Fibroblast of skin of abdomen (primary cell): ENCODE results near the gene RAI1. TPM values are rescaled to one million over a fixed set of nuclear protein-coding genes. Genes with fewer than 3 reads are reported as not detected.
"Not testable (repeated sequence)": the region's sequence is repeated elsewhere in the genome, so short reads cannot be mapped to it uniquely, and the experiment has no call there.

ENCODE experiments used
- DNase-seq: peaks from one replicate; pipeline ENCODE4 v3.0.0-alpha.2; 2013
- polyA plus RNA-seq, 2 experiments: library from polyadenylated mRNA; unstranded; fragments of 120-200 nt; gene quantifications; one replicate each; pipeline ENCODE4 v1.2.1, GENCODE V29; 2013; ENCODE audit not compliant: insufficient read length in 2 of 2

Gene RAI1, protein sequence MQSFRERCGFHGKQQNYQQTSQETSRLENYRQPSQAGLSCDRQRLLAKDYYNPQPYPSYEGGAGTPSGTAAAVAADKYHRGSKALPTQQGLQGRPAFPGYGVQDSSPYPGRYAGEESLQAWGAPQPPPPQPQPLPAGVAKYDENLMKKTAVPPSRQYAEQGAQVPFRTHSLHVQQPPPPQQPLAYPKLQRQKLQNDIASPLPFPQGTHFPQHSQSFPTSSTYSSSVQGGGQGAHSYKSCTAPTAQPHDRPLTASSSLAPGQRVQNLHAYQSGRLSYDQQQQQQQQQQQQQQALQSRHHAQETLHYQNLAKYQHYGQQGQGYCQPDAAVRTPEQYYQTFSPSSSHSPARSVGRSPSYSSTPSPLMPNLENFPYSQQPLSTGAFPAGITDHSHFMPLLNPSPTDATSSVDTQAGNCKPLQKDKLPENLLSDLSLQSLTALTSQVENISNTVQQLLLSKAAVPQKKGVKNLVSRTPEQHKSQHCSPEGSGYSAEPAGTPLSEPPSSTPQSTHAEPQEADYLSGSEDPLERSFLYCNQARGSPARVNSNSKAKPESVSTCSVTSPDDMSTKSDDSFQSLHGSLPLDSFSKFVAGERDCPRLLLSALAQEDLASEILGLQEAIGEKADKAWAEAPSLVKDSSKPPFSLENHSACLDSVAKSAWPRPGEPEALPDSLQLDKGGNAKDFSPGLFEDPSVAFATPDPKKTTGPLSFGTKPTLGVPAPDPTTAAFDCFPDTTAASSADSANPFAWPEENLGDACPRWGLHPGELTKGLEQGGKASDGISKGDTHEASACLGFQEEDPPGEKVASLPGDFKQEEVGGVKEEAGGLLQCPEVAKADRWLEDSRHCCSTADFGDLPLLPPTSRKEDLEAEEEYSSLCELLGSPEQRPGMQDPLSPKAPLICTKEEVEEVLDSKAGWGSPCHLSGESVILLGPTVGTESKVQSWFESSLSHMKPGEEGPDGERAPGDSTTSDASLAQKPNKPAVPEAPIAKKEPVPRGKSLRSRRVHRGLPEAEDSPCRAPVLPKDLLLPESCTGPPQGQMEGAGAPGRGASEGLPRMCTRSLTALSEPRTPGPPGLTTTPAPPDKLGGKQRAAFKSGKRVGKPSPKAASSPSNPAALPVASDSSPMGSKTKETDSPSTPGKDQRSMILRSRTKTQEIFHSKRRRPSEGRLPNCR (N-terminal part only)
- 22.5 TPM for polyA plus RNA-seq (2013, experiment 1 of 2; ENCODE audit: insufficient read length)
- 22.3 TPM for polyA plus RNA-seq (2013, experiment 2 of 2; ENCODE audit: insufficient read length)

DNA sequence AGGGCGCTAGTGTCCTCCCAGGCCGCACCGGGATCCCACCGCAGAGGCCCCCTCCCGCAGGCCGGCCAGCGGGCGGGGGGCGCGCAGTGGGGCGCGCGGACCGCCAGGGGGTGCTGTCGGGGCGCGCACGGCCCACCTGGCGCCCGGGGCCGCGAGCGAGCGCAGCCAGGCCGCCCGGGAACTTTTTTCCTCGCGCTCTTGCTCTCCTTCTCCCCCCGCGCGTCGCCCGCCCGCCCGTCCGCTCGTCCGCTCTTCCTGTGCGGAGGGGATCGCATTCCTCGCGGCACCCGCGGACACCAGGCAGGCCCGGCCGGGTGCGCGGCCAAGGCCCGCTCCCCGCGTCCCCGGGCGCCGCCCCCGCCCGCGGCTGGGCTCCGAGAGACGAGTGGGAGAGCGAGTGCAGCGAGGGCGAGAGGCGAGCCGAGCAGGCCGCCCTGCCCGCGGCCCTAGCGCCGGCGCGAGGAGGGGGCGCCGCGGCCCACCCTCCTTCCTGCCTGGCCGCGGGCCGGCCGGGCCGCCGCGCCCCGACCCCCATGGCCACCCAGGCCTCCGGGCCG lies at the start of gene RAI1:
RAI1 (plus strand) TSS at position 272 of the 557 bp plus-strand sequence. CDS start 111,491 bp downstream, outside the sequence.
- DNase-seq: peak; percentile 88

DNA sequence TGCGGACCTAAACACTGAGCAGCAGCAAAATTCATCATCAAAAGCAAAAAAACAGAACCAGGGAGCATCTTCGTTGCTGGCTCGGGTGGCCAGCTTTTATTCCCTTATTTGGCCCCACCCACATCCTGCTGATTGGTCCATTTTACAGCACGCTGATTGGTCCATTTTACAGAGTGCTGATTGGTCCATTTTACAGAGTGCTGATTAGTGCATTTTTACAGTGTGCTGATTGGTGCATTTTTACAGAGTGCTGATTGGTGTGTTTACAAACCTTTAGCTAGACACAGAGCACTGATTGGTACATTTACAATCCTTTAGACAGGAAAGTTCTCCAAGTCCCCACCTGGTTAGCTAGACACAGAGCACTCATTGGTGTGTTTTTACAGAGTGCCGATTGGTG lies 48.6 kb upstream of the RAI1 start:
- DNase-seq: not testable (repeated sequence)

DNA sequence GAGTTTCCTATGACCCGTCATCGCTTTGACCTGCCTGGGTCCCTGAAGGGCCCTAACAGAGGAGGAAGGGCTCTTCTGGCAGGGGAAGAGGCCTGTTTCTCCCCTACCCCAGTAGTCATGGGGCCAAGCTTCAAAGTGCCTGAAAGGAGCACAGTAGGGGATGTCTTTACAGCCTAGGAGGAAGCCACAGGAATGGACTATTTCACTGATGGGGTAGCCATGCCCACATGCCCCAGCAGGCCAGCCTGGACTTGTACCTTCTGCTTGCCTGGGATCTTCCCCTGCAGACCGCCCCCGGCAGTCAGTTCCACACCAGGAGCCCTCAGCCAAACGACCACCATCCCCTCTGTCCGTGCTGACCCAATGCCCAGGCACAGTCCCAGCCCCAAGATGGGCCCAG lies 47.9 kb upstream of the RAI1 start:
- DNase-seq: no peak

DNA sequence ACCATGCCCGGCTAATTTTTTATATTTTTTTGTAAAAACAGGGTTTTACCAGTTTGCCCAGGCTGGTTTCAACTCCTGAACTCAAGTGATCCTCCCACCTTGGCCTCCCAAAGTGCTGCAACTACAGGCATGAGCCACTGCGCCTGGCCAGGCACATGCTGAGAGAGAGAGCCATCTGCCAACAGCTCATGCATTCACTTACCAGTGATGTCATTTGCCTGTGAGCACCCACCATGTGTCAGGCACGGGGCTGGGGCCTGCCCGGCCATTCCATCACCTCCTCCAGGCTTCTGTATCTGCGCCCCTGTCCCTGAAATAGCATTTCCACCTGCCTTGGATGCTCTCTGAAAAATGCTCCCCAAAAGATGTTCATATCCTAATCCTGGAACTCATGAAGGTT lies 46.1 kb upstream of the RAI1 start:
- no peak for DNase-seq

DNA sequence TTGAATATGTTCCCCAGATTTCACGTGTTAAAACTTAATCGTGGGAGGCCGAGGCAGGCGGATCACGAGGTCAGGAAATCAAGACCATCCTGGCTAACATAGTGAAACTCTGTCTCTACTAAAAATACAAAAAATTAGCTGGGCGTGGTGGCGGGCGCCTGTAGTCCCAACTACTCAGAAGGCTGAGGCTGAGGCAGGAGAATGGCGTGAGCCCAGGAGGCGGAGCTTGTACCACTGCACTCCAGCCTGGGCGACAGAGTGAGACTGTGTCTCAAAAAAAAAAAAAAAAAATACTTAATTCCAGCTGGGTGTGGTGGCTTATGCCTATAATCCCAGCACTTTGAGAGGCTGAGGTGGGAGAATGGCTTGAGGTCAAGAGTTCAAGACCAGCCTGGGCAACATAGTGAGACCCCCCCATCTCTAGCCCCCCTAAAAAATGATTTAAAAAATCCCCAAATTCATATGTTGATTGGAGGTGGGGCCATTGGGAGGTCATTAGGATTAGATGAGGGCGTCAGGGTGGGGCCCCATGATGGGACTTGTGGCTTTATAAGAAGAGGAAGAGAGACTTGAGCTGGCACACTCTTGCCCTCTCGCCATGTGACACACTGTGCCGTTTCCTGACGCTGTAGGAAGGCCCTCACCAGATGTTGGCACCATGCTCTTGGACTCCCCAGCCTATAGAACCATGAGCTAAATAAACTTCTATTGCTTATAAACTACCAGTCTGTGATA lies 45.6 kb upstream of the RAI1 start:
- not testable (repeated sequence) for DNase-seq

DNA sequence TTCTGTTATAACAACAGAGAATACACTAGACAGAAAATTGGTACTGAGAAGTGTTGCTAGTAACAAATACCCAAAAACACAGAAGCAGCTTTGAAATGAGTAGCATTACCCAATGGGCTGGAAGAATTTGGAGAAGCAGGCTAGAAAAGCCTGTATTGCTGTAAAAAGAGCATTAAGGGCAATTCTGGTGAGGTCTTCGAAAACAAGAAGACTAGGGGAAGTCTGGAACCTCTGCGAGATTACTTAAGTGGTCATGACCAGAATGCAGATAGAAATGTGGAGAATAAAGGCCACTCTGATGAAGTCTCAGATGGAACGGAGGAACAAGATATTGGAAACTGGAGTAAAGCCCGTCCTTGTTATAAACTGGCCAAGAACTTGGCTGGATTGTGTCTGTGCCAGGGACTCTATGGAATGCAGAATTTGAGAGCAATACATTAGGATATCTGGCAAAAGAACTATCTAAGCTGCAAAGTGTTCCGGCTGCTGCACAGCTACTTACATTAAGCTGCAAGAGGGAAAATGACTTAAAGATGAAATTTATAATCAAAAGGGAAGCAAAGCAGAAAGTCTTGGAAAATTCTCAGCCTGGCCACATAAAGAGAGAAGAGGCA lies 44.9 kb upstream of the RAI1 start:
- no peak for DNase-seq

DNA sequence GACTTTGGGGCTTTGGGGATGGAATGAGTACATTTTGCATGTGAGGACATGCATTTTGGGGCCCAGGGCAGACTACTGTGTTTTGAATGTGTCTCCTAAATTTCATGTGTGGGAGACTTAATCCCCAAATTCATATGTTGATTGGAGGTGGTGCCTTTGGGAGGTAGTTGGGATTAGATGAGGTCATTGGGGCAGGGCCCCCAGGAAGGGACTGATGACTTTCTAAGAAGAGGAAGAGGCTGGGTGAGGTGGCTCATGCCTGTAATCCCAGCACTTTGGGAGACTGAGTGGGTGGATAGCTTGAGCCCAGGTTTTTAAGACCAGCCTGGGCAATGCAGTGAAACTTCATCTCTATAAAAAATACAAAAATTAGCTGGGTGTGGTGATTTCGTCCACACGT lies 42.8 kb upstream of the RAI1 start:
- DNase-seq: no peak

DNA sequence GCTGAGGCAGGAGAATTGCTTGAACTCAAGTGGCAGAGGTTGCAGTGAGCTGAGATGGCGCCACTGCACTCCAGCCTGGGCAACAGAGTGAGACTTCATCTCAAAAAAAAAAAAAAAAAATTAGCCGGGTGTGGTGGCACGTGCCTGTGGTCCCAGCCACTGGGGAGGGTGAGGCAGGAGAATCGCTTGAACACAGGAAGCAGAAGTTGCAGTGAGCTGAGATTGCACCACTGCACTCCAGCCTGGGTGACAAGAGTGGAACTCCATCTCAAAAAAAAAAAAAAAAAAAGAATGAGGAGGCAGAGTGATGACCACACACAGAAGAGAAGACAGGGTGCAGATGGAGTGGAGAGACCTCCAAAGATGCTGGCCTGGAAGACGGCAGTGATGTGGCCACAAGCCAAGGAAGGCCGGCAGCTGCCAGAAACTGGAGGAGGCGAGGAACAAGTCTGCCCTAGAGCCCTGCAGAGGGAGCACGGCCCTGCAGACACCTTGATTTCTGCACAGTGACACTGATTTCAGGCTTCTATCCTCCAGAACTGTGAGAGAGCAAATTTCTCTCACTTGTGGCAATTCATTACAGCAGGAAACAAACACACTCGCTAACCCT lies 41.5 kb upstream of the RAI1 start:
- not testable (repeated sequence) for DNase-seq

DNA sequence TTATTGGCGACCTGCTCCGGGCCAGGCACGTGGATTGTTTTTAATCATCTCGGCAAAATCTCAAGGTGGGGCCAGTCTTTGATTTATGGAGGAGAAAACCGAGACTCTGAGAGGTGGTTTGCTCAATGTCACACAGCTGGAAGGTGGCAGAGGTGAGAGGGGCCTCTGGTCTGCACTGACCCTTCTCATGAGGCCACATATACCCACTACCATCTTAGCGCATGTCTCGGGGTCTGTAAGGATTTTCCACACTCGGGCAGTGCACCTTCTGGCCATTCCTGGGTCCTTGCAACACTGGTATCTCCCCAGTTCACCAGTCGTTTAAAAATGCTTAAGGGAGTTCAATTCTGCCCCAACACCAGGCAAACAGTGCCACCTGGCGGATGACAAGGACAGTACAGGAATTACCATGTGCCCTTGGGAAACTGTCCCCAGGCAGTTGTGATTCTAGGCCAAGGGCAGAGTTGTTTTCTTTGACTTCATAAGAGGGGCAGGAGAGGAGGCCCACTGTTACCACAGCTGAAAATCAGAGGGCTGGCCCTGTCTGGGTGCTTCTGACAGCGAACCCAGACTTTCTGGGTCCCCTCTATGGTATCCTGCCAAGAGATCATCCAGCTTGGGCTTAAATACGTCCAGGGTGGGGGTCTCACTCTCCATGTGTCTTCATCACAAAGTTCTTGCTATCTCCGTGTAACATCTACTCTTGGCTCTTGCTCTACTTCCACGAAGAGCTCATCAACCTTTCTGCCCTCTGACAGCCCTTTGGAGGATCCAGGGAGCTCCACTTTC lies 39.4 kb upstream of the RAI1 start:
- DNase-seq: peak; percentile 69

DNA sequence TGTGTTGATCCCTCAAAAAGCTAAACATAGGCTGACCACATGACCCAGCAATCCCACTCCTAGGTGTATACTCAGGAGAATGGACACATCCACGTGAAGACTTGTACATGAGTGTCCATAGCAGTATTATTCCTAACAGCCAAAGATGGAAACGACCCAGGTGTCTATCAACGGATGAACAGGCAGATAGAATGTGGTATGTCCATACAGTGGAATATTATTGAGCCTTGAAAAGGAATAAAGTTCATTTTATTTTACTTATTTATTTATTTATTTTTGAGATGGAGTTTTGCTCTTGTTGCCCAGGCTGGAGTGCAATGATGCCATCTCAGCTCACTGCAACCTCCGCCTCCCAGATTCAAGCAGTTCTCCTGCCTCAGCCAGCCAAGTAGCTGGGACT lies 36.1 kb upstream of the RAI1 start:
- DNase-seq: not testable (repeated sequence)

DNA sequence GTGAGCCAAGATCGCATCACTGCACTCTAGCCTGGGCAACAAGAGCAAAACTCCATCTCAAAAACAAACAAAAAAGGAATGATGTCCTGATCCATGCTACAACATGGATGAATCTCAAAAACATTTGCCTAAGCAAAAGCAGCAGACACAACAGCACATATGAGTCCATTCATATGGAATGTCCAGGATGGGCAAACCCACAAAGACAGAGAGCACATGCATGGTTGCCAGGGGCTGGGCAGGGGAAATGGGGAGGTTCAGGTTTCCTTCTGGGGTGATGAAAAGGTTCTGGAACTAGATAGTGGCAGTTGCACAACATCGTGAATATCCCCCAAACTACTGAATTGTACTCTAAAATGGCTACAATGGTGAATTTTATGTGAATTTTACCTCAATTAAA lies 35.3 kb upstream of the RAI1 start:
- DNase-seq: peak; percentile 56

DNA sequence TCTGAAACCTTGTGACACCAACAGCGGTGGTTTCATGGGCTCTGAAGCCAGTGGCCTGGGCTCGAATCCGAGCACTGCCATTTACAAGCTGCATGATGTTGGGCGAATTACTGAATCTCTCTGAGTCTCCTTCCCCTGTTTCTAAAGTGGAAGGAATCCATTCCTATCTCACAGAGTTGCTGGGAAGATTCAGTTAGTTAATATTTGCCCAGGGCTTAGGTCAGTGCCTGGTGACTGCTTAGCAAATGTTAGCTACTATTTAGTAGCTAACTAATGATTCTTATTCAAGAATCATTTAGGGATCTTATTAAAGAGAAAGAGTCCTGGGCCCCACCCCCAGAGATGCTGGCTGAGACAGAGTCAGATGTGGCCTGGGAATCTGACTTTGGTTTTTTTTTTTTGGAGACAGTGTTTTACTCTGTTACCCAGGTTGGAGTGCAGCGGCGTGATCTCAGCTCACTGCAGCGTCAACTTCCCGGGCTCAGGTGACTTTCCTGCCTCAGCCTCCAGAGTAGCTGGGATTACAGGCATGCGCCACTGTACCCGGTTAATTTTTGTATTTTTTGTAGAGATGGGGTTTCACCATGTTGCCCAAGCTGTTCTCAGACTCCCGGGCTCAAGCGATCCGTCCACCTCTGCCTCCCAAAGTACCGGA lies 33.6 kb upstream of the RAI1 start:
- no peak for DNase-seq

DNA sequence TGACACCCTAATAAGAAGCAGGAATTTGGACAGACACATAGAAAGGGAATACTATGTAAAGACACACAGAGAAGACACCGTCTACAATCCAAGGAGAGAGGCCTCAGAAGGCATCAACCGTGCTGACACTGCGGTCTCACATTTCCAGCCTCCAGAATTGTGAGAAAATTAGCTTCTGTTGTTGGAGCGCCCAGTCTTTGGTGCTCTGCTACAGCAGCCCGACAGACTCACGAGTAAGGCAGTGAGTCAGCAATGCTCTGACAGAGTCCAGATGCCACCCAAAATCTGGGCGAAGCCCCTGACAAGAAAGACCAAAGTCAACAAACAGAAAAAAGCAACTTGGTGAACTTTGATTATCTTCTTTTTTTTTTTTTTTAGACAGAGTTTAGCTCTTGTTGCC lies 32.5 kb upstream of the RAI1 start:
- peak; percentile 28 for DNase-seq

DNA sequence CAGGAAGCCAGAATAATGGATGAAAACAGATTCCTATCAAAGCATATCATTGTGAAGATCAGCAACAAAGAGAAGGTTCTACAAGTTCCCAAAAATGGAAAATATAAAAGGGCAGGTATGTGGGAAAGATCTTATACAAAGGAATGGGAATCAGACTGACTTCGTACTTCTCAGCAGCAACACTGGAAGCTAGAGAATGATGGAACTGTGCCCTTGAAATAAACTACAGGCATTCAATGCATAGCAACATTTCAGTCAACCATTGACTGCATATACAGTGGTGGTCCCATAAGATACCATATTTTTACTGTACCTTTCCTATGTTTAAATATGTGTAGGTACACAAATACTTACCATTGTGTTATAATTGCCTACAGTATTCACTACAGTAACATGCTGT lies 30.3 kb upstream of the RAI1 start:
- no peak for DNase-seq

DNA sequence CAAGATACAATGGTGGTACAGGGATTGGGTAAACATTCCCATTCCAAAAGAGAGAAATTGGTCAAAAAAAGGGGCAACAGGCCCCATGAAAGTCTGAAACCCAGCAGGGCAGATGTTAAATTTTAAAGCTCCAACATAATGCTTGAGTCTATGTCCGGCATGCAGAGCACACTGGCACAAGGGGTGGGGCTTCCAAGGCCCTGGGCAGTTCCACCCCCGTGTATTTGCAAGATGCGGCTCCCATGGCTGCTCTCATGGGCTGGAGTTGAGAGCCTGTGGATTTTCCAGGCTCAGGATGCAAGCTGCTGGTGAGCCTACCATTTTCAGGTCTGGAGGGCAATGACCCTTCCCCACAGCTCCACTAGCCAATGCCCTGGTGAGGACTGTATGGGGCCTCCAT lies 27.9 kb upstream of the RAI1 start:
- DNase-seq: no peak

DNA sequence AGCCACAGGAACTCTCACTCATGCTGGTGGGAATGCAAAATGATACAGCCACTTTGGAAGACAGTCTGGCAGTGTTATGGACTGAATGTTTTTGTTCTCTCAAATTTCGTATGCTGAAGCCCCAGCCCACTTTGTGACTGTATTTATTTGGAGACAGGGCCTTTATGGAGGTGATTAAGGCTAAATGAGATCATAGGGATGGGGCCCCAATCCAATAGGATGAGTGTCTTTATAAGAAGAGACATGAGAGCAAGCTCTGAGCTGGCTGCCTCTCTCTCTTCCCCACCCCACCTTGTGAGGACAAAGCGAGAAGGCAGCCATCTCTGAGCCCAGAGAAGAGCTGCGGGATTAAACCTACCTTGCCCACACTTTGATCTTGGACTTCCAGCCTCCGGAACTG lies 21.9 kb upstream of the RAI1 start:
- DNase-seq: no peak

DNA sequence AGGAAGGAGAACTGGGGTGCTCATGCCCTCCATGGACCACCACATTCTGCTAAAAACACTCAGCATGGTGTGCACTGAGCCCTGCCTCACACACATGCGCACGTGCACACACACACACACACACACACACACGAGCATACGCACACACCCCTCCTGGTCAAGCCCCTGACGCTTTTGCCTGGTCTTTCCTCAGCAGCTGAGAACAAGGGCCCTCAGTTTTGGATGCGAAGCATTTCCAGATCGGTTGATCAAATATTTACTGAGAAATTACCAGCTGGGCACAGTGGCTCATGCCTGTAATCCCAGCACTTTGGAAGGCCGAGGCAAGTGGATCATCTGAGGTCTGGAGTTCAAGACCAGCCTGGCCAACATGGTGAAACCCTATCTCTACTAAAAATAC lies 20.1 kb upstream of the RAI1 start:
- DNase-seq: no peak

DNA sequence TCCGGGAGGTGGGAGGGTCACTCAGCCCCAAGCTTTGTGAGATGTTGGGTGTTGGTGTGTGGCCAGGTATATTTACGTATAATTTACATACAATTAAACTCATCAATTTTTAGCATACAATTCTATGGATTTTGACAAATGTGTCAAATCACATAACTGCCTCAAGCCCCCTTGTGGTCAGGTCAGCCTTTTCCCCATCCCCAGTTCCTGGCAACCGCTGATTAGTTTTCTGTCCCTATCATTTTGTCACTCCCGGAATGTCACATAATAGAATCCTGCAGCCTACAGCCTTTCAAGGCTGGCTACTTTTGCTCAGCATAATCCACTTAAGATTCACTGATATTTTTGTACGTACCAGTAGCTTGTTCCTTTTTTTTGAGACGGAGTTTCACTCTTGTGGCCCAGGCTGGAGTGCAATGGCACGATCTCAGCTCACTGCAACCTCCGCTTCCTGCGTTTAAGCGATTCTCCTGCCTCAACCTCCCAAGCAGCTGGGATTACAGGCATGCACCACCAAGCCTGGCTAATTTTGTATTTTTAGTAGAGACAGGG lies 19.3 kb upstream of the RAI1 start:
- no peak for DNase-seq
